Keratinocyte (primary cell): ENCODE results near the gene FDCSP. TPM values are rescaled to one million over a fixed set of nuclear protein-coding genes. Genes with fewer than 3 reads are reported as not detected.

ENCODE experiments used
- DNase-seq: peaks from one replicate; pipeline ENCODE4 v3.0.0-alpha.2; 2011; ENCODE audit warnings: low read depth, missing footprints, low spot score
- FAIRE-seq: peaks from 2 replicates; lab custom pipeline; 2011; peaks lifted over from hg19 to GRCh38; lab: Jason Lieb, UNC
- H2AFZ ChIP-seq: 2 replicates; pipeline ENCODE4 v1.6.0; 2012; ENCODE audit warnings: low read length, control low read depth, inconsistent platforms; ENCODE audit not compliant: control insufficient read depth
- H3K27ac ChIP-seq: 2 replicates; pipeline ENCODE4 v1.5.1; 2011; ENCODE audit warnings: low read length; ENCODE audit not compliant: control insufficient read depth, insufficient read depth
- H3K27me3 ChIP-seq: 3 replicates; pipeline ENCODE4 v1.6.0; 2011; ENCODE audit warnings: low read length; ENCODE audit not compliant: control insufficient read depth, insufficient read depth; ENCODE audit errors: extremely low read depth
- H3K36me3 ChIP-seq, 2 experiments: 2 replicates in 1 of 2; 3 replicates in 1 of 2; pipeline ENCODE4 v1.5.1; 2011; ENCODE audit warnings: low read length in 2 of 2, mild to moderate bottlenecking in 1 of 2; ENCODE audit not compliant: control insufficient read depth in 2 of 2, insufficient read depth in 2 of 2; ENCODE audit errors: extremely low read depth in 1 of 2
- H3K4me1 ChIP-seq: 3 replicates; pipeline ENCODE4 v1.5.1; 2011; ENCODE audit warnings: low read length; ENCODE audit not compliant: control insufficient read depth, insufficient read depth; ENCODE audit errors: extremely low read depth
- H3K4me2 ChIP-seq: 3 replicates; pipeline ENCODE4 v1.6.0; 2011; ENCODE audit warnings: low read depth, low read length; ENCODE audit not compliant: control insufficient read depth, insufficient read depth; ENCODE audit errors: extremely low read depth
- H3K4me3 ChIP-seq, 3 experiments: fragments of 200-600 bp in 1 of 3; sonication (generic) in 1 of 3; 2 replicates in 2 of 3; 3 replicates in 1 of 3; pipeline ENCODE4 v1.5.1; 2011 to 2016; ENCODE audit warnings: low read length in 3 of 3, mild to moderate bottlenecking in 3 of 3, control low read depth in 2 of 3, inconsistent platforms in 1 of 3, low read depth in 1 of 3, mixed read lengths in 1 of 3, mixed run types in 1 of 3, moderate library complexity in 1 of 3; ENCODE audit not compliant: control insufficient read depth in 2 of 3, insufficient read depth in 2 of 3; ENCODE audit errors: extremely low read depth in 1 of 3
- H3K79me2 ChIP-seq: 2 replicates; pipeline ENCODE4 v1.6.0; 2012; ENCODE audit warnings: low read length; ENCODE audit not compliant: control insufficient read depth, insufficient read depth
- H3K9ac ChIP-seq: 3 replicates; pipeline ENCODE4 v1.6.0; 2011; ENCODE audit warnings: low read length; ENCODE audit not compliant: control insufficient read depth, insufficient read depth; ENCODE audit errors: extremely low read depth
- H3K9me1 ChIP-seq: 3 replicates; pipeline ENCODE4 v1.6.0; 2011; ENCODE audit warnings: low read length; ENCODE audit not compliant: control insufficient read depth, insufficient read depth; ENCODE audit errors: extremely low read depth
- H3K9me3 ChIP-seq: 2 replicates; pipeline ENCODE4 v1.5.1; 2012; ENCODE audit warnings: low read depth, low read length; ENCODE audit not compliant: control insufficient read depth
- H4K20me1 ChIP-seq: 3 replicates; pipeline ENCODE4 v1.6.0; 2011; ENCODE audit warnings: low read length; ENCODE audit not compliant: control insufficient read depth, insufficient read depth; ENCODE audit errors: extremely low read depth
- EZH2 ChIP-seq: IDR thresholded peaks from one replicate; pipeline ENCODE4 v1.6.1; 2012; ENCODE audit warnings: inconsistent platforms, mild to moderate bottlenecking, low read length, moderate library complexity
- dilution Hi-C: fragments of 300-500 bp; cut with MboI; formaldehyde crosslinking; loops from one replicate; pipeline ENCODE4 v1.7.0; 2020; ENCODE audit warnings: low sequenced_read_pairs; ENCODE audit not compliant: extremely low pct_ligation_motif_present
- polyA minus RNA-seq, 3 experiments: library from RNA; depleted of rRNA, polyadenylated mRNA; stranded (reverse); fragments of >200 nt; gene quantifications; 1 replicate in 1 of 3; 2 replicates in 1 of 3; 3 replicates in 1 of 3; pipeline ENCODE4 v1.2.3, GENCODE V29; 2011
- polyA plus RNA-seq, 5 experiments: library from polyadenylated mRNA; depleted of rRNA in 3 of 5; stranded (reverse) in 3 of 5; stranded (forward) in 1 of 5; unstranded in 1 of 5; fragments of >200 nt; gene quantifications; 1 replicate in 1 of 5; 2 replicates in 3 of 5; 3 replicates in 1 of 5; pipeline versions ENCODE4 v1.2.1 to v1.2.3, GENCODE V29; 2011 to 2012; ENCODE audit warnings: missing spikeins in 2 of 5, low read depth in 1 of 5, low replicate concordance in 1 of 5
- TF ChIP-seq, protein P1 (sequence below), 3 experiments: IDR thresholded peaks in 1 of 3; conservative IDR thresholded peaks in 1 of 3; optimal IDR thresholded peaks in 1 of 3; 2 replicates in 2 of 3; 3 replicates in 1 of 3; pipeline versions ENCODE3 to v1.5.1; 2011; ENCODE audit warnings: low read length in 3 of 3, mild to moderate bottlenecking in 3 of 3, moderate library complexity in 2 of 3, control low read depth in 1 of 3, inconsistent platforms in 1 of 3; ENCODE audit not compliant: insufficient read depth in 2 of 3; ENCODE audit errors: extremely low read depth in 1 of 3

The FDCSP gene
- polyA plus RNA-seq (not detected in 3 replicates), polyA minus RNA-seq (not detected in 3 replicates)
- polyA plus RNA-seq (2011; ENCODE audit: low read depth), result not detected
- not detected in 2 replicates for polyA plus RNA-seq (2011; cell fraction: cytosol; rRNA removed)
- not detected in 2 replicates for polyA plus RNA-seq (2011; cell fraction: nucleus; rRNA removed)
- not detected in 2 replicates for polyA plus RNA-seq (2012; ENCODE audit: low replicate concordance)
- polyA minus RNA-seq (2011; cell fraction: cytosol; rRNA and poly(A)+ RNA removed), result not detected
- not detected in 2 replicates for polyA minus RNA-seq (2011; cell fraction: nucleus; rRNA and poly(A)+ RNA removed)

GRCh38 chr4:70225824-70226223 lies at the start of gene FDCSP:
Gene FDCSP (plus strand): TSS chr4:70226124. CDS start chr4:70231195, 5,071 bp downstream.
- dilution Hi-C loops, result no loop called here
- no peak within 1 kb of the TSS for H3K9ac ChIP-seq
- no peak within 1 kb of the TSS for H3K4me2 ChIP-seq
- H3K9me1 ChIP-seq, result no peaks in the 10 kb centered on the region
- H2AFZ ChIP-seq, result no peak within 1 kb of the TSS
- TF ChIP-seq, protein P1, sequence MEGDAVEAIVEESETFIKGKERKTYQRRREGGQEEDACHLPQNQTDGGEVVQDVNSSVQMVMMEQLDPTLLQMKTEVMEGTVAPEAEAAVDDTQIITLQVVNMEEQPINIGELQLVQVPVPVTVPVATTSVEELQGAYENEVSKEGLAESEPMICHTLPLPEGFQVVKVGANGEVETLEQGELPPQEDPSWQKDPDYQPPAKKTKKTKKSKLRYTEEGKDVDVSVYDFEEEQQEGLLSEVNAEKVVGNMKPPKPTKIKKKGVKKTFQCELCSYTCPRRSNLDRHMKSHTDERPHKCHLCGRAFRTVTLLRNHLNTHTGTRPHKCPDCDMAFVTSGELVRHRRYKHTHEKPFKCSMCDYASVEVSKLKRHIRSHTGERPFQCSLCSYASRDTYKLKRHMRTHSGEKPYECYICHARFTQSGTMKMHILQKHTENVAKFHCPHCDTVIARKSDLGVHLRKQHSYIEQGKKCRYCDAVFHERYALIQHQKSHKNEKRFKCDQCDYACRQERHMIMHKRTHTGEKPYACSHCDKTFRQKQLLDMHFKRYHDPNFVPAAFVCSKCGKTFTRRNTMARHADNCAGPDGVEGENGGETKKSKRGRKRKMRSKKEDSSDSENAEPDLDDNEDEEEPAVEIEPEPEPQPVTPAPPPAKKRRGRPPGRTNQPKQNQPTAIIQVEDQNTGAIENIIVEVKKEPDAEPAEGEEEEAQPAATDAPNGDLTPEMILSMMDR (optimal IDR thresholded peaks at IDR 0.05 in 1 of 3, IDR thresholded peaks at IDR 0.05 in 1 of 3, conservative IDR thresholded peaks at IDR 0.05 in 1 of 3; ENCODE audit: extremely low read depth in 1 of 3, insufficient read depth in 2 of 3, low read length in 3 of 3), result no peak
- TF ChIP-seq EZH2, result no peak
- H3K36me3 ChIP-seq, result no peaks in the 10 kb centered on the region
- H3K4me3 ChIP-seq, result no peak within 1 kb of the TSS
- no peaks in the 10 kb centered on the region for H3K27me3 ChIP-seq
- H3K79me2 ChIP-seq, result no peaks in the 10 kb centered on the region
- no peaks in the 10 kb centered on the region for H3K4me1 ChIP-seq
- no peak for FAIRE-seq
- DNase-seq, result no peak
- H4K20me1 ChIP-seq, result no peaks in the 10 kb centered on the region
- no peak within 1 kb of the TSS for H3K27ac ChIP-seq
- H3K9me3 ChIP-seq, result no peaks in the 10 kb centered on the region

- H3K4me1 ChIP-seq, result no peaks in the 10 kb centered on the region
- dilution Hi-C loops, result no loop called here
- H3K27me3 ChIP-seq, result no peaks in the 10 kb centered on the region
- H3K36me3 ChIP-seq, result no peaks in the 10 kb centered on the region
- DNase-seq, result no peak
- no peaks in the 10 kb centered on the region for H3K79me2 ChIP-seq
- no peak overlapping the region for H3K27ac ChIP-seq
- TF ChIP-seq, protein P1 (optimal IDR thresholded peaks at IDR 0.05 in 1 of 3, IDR thresholded peaks at IDR 0.05 in 1 of 3, conservative IDR thresholded peaks at IDR 0.05 in 1 of 3; ENCODE audit: extremely low read depth in 1 of 3, insufficient read depth in 2 of 3, low read length in 3 of 3), result no peak
- TF ChIP-seq EZH2, result no peak
- no peaks in the 10 kb centered on the region for H3K9me1 ChIP-seq
- no peaks in the 10 kb centered on the region for H4K20me1 ChIP-seq
- FAIRE-seq, result no peak
- H2AFZ ChIP-seq, result no peak overlapping the region
- no peak overlapping the region for H3K4me3 ChIP-seq
- H3K9me3 ChIP-seq, result no peaks in the 10 kb centered on the region
- H3K9ac ChIP-seq, result no peak overlapping the region
- H3K4me2 ChIP-seq, result no peak overlapping the region
Observed at GRCh38 chr4:70177090-70177489, 48.8 kb upstream of the FDCSP start.
